GM19467 (cell line): ENCODE results near the gene EXOC4.
"Not testable (repeated sequence)": the region's sequence is repeated elsewhere in the genome, so short reads cannot be mapped to it uniquely, and the experiment has no call there.

Experiments used
- ATAC-seq: cut with Tn5 transposase; IDR thresholded peaks from one replicate; pipeline ENCODE4 v1.9.1; 2021; ENCODE audit warnings: mild to moderate bottlenecking, moderate library complexity; ENCODE audit not compliant: unreplicated experiment

EXOC4 gene

GRCh38 chr7:134044682-134045081, 791.8 kb downstream of the EXOC4 start:
- ATAC-seq = no peak

DNA sequence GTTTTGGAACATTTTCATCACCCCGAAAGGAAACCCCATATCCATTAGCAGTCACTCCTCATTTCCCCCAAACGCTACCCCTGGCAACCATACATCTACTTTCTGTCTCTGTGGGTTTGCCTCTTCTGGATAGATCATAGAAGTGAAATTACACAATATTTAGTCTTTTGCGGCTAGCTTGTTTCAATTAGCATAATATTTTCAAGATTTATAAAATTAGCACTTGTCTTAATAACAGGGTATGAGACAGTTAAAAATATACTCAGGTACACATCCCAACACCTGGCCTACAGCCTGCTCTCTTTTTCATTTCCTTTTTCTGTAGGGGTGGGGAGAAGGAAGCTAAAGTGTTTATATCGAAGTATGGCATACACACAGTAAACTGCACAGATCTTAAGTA, 792.8 kb downstream of the EXOC4 start:
- ATAC-seq = no peak

GRCh38 chr7:134046594-134047128, 793.8 kb downstream of the EXOC4 start:
- ATAC-seq = no peak

- no peak for ATAC-seq
Measured at GRCh38 chr7:134047675-134048074, 794.8 kb downstream of the EXOC4 start.

- ATAC-seq = no peak
Measured at GRCh38 chr7:134048166-134048565, 795.3 kb downstream of the EXOC4 start.

- ATAC-seq = no peak
Measured at GRCh38 chr7:134051020-134051419, 798.1 kb downstream of the EXOC4 start.

DNA sequence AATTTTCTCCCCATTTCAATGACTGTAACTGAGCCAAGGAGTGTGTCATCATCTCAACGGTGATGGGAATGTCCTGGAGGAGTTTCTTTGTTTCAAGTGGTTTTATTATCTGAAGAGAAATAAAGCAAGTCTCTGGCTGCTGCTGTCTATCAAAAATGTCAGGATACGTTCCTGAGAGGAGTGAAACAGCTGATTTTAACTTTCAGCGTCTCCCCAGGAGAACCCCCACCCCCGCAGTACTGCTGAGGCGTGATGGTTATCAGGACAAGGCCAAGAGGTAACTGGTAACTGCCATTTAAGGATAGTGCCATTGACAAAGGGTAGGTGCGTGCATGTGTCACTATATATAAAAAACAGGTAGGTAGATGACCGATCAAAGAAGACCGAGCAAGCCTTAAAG, 803.9 kb downstream of the EXOC4 start:
- ATAC-seq = no peak

- no peak for ATAC-seq
Measured at GRCh38 chr7:134058521-134058920, 805.6 kb downstream of the EXOC4 start.

DNA sequence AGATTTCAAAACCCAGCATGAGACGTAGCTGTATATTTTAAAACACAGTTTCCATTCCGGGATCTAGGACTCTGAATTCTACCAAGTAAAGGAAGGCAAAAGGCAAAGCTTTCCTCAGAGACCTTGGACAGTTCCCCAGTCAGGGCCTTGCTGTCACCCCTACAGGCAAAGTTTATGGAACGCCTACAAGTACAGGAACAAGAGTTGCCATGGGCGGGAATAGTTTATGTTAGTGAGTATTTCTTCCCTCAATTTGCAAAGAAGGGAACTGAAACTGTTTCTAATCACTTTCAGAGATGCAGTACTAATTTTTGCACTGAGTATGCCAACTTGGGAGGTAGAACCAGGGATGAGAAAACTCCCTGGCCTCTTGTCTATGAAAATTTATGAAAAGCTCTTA, 806.1 kb downstream of the EXOC4 start:
- ATAC-seq = no peak

DNA sequence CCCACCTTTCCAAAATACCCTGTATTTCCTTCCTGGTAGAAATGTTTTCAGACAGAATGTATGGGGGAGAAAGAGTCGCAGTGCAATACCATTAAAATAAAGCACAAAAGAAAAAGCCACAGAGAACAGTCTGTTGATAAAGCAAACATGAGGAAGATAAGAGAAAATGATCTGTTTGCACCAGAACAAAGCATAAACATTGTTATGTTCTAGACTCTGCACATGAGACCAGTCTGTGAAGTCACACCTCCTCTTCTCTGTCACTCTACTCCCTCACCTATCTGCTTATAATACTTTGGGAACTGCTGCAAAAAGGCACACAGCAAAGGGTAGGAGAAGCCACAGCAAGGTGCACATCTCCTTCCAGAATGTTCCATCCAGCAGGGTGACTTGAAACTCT, 807.0 kb downstream of the EXOC4 start:
- ATAC-seq = no peak

DNA sequence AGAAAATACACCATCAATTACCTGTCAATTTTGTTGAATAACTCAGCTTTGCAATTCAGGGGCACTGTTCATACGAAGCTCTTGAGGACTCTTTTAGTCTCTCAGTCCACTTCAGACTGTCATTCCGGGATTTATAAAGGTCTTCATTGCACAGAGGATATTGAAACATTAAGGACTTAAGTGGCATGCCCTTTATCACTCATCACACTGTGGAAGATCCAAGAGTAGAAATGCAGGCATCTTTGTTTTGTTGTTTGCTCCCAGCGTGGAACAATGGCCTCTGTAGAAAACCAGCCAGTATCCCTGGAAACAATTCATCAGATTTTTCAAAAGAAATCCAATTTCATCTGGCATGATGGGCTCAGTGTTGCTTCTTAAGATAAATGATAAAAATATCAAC, 808.0 kb downstream of the EXOC4 start:
- ATAC-seq = no peak

GRCh38 chr7:134062460-134062859, 809.6 kb downstream of the EXOC4 start:
- ATAC-seq = no peak

DNA sequence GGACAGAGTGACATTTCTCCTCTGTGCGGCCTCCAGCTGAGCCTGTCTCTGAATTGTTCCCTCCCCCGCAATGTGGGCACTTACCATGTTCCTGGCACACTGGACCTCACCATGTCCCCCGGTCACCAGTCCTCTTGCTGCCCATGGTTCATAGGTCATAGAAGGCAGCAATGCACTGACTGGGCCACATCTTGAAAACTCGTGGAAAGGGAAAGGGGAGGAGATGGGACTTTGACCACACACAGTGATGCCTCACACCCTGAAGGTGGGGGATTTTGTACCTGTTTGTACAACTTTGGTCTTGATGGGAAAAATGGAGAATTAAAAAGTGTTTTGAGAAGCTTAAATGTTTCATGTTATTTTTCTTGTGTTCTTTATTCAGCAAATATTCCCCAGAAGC, 812.5 kb downstream of the EXOC4 start:
- ATAC-seq = no peak

DNA sequence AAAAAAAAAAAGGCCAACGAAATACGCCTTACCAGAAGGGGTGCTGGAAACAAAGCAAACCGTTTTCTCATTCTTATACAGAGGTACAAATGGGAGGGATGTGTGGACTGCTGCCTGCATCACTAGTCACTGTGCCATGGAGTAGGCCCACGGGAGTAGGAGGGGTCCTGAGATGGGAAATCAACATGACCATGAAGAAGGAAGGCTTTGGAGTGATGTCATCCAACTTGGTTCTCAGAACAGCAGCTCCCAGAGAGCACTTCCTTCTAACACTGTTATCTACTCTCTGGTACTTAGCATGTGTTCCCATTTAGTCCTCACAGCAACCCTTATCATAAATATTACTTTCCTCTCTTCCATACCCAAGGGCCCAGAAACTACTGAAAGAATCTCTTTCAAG, 814.3 kb downstream of the EXOC4 start:
- ATAC-seq = no peak

GRCh38 chr7:134068670-134069069, 815.8 kb downstream of the EXOC4 start:
- no peak for ATAC-seq

DNA sequence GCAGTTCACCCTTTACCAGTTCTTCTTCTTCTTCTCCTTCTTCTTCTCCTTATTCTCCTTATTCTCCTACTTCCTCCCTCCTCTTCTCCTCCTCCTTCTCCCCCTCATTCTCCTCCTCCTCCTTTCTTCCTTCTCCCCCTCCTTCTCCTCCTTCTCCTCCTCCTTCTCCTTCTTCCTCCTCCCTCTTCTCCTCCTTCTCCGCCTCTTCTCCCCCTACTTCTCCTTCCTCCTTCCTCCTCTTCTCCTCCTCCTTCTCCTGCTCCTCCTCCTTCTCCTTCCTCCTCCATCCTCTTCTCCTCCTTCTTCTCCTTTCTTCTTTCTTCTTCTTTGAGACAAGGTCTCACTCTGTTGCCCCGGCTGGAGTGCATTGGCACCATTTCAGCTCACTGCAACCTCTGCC, 816.3 kb downstream of the EXOC4 start:
- no peak for ATAC-seq

DNA sequence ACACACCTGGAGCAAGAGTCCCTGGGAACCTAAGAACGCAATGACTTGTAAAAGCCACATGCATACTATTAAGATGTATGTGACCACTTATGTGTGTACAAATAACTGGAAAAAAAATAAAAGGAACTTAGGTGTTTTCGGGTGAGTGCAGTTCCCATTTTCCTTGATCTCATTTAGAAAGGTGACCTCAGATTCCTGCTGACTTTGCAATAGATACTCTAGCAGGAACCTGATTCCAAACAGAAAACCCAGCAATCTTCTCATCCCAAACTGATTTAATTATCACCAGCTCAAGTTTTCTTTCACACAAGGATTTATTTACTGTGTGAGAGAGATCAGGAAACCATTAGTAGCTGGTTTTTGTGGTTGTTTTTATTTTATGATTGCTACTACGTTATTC, 817.8 kb downstream of the EXOC4 start:
- ATAC-seq = no peak

DNA sequence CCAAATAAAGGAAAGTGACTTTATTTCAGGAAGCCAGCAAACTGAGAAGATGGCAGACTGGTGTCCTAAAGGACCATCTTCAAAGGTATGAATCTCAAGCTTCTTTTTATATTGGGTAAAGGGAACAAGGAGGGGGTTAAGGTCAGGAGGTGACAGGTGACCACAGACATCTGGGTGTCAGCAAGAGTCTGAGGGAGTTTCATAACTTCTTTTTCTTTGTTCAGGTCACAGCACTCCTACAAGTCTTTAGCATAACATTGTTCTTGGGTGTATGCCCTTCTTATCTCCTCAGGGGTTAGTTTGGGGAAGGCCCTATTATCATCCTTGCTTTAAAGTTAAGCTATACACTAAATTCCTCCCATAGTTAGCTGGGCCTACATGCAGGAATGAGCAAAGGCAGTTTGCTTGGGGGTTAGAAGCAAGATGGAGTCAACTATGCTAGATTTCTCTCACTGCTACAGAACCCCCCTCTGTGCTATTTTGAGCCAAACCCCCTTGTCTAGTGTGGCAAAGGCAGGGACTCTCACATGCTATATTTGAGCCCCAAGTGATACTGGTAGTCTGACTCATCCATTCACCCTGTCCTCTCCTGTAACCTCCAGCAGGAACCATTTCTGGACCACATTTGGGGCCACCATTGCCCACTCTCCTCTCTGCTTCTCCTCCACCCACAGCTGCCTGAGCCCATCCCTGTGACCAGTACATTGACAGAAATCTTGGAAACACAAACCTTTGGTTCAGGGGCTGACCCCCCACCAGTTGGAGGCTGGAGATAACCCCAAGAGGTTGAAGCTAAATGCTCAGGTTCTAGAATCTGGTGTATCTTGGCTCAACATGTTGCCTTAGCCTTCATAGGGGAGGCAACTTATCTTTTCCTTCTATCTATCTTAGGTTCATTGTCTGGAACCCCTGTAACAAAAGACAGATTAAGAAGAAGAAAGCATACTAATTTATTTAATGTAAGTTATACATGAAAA, 818.8 kb downstream of the EXOC4 start:
- ATAC-seq = peak; percentile 71

DNA sequence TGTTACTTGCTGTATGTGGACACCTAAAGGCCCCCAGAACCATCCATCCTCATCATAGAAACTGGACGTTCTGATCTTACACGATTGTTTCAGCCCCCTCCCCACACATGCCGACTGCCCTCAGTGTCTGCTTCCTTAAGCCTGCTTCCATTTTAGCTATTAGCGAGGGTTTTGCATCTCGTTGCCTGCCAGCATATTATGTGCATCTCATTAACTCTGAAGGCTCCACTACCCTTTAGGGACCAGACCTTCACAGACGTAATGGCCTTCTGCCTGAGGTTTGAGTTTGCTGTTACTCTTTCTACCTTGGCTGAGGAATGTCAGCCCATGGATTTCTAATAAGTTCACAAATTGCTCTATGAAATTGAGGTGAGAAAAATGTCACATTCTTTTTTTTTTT, 820.4 kb downstream of the EXOC4 start:
- no peak for ATAC-seq

- ATAC-seq = no peak
Measured at GRCh38 chr7:134075799-134076198, 822.9 kb downstream of the EXOC4 start.

- not testable (repeated sequence) for ATAC-seq
Measured at GRCh38 chr7:134077560-134077959, 824.7 kb downstream of the EXOC4 start.

DNA sequence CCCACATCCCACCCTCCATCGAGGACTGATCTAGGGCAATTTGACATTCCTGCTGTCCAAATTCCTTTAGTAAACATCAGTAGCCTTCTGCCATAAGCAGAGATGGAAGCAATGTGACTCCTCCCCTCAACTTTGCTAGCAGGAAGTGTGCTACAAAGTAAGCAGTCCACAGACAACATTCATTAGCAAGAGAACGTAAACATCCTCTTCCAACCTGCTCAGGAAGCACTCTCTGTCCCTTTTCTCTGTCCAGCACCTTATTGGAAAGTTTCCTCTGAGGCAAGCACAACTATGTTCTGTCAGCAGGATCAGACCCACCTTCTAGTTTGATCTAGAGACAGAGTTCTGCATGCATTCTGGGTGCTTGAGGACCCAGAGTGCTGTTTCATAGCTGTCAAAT, 826.1 kb downstream of the EXOC4 start:
- ATAC-seq = no peak
